ENCODE results near the gene PSPC1.

Gene PSPC1

GRCh38 chr13:19805765-19806164, 23.0 kb upstream of the PSPC1 start:
- Histone ChIP-seq H3K4me3 (replicated peaks; ENCODE audit: insufficient read depth, low read length) (no peak overlapping the region), H3K27ac (replicated peaks) (no peak overlapping the region), H3K27me3 (ENCODE audit: insufficient read depth, poor library complexity, severe bottlenecking) (no peaks in the 10 kb centered on the region)
- TF ChIP-seq SPI1 (IDR thresholded peaks at IDR 0.05; ENCODE audit: borderline replicate concordance, low read depth) = no peak
- no peak for TF ChIP-seq CTCF (IDR thresholded peaks at IDR 0.05; ENCODE audit: insufficient read depth, low read length)
- no peak for TF ChIP-seq GABPA (IDR thresholded peaks at IDR 0.05; ENCODE audit: low read depth)
- TF ChIP-seq, protein P1, sequence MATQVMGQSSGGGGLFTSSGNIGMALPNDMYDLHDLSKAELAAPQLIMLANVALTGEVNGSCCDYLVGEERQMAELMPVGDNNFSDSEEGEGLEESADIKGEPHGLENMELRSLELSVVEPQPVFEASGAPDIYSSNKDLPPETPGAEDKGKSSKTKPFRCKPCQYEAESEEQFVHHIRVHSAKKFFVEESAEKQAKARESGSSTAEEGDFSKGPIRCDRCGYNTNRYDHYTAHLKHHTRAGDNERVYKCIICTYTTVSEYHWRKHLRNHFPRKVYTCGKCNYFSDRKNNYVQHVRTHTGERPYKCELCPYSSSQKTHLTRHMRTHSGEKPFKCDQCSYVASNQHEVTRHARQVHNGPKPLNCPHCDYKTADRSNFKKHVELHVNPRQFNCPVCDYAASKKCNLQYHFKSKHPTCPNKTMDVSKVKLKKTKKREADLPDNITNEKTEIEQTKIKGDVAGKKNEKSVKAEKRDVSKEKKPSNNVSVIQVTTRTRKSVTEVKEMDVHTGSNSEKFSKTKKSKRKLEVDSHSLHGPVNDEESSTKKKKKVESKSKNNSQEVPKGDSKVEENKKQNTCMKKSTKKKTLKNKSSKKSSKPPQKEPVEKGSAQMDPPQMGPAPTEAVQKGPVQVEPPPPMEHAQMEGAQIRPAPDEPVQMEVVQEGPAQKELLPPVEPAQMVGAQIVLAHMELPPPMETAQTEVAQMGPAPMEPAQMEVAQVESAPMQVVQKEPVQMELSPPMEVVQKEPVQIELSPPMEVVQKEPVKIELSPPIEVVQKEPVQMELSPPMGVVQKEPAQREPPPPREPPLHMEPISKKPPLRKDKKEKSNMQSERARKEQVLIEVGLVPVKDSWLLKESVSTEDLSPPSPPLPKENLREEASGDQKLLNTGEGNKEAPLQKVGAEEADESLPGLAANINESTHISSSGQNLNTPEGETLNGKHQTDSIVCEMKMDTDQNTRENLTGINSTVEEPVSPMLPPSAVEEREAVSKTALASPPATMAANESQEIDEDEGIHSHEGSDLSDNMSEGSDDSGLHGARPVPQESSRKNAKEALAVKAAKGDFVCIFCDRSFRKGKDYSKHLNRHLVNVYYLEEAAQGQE (IDR thresholded peaks at IDR 0.05; ENCODE audit: insufficient replicate concordance, low read depth) = no peak
- TF ChIP-seq POLR2AphosphoS5 (IDR thresholded peaks at IDR 0.05; ENCODE audit: low read depth) = no peak
- DNase-seq (ENCODE audit: low read depth in 1 of 2, low spot score in 1 of 2) = no peak

- Histone ChIP-seq H3K27me3 (ENCODE audit: insufficient read depth, poor library complexity, severe bottlenecking) (no peaks in the 10 kb centered on the region), H3K4me3 (replicated peaks; ENCODE audit: insufficient read depth, low read length) (no peak overlapping the region), H3K27ac (replicated peaks) (no peak overlapping the region)
- no peak for TF ChIP-seq GABPA (IDR thresholded peaks at IDR 0.05; ENCODE audit: low read depth)
- no peak for TF ChIP-seq SPI1 (IDR thresholded peaks at IDR 0.05; ENCODE audit: borderline replicate concordance, low read depth)
- TF ChIP-seq, protein P1 (IDR thresholded peaks at IDR 0.05; ENCODE audit: insufficient replicate concordance, low read depth) = no peak
- TF ChIP-seq CTCF (IDR thresholded peaks at IDR 0.05; ENCODE audit: insufficient read depth, low read length) = no peak
- no peak for TF ChIP-seq POLR2AphosphoS5 (IDR thresholded peaks at IDR 0.05; ENCODE audit: low read depth)
- peak in 1 of 2 experiments; percentile 34 for DNase-seq (ENCODE audit: low read depth in 1 of 2, low spot score in 1 of 2)
Measured at GRCh38 chr13:19795956-19796355, 13.2 kb upstream of the PSPC1 start.

DNA sequence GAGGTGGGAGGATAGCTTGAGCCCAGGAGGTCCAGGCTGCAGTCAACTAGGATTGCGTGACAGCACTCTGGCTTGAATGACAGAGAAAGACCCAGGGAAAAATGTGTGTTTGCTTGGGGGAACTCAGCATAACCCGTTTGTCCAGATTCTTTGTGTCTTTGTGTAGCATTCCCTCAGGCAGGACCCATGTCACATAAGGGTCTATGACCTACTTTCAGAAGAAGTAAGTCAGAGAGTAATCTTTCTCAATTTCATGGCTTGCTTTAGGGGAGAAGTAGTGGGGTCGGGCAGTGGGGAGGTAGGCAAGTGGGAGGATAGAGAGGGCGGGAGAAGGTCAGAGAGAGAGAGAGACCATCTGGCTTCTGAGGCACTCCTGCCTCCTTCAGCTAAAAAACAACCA, 11.9 kb upstream of the PSPC1 start:
- H3K27me3 ChIP-seq (ENCODE audit: insufficient read depth, poor library complexity, severe bottlenecking) = no peaks in the 10 kb centered on the region
- DNase-seq (ENCODE audit: low read depth in 1 of 2, low spot score in 1 of 2) = no peak
- peak overlapping the region; percentile 53 for H3K27ac ChIP-seq (replicated peaks)
- TF ChIP-seq POLR2AphosphoS5 (IDR thresholded peaks at IDR 0.05; ENCODE audit: low read depth) (no peak), SPI1 (IDR thresholded peaks at IDR 0.05; ENCODE audit: borderline replicate concordance, low read depth) (no peak), GABPA (IDR thresholded peaks at IDR 0.05; ENCODE audit: low read depth) (no peak), CTCF (IDR thresholded peaks at IDR 0.05; ENCODE audit: insufficient read depth, low read length) (no peak)
- TF ChIP-seq, protein P1 (IDR thresholded peaks at IDR 0.05; ENCODE audit: insufficient replicate concordance, low read depth) = no peak
- no peak overlapping the region for H3K4me3 ChIP-seq (replicated peaks; ENCODE audit: insufficient read depth, low read length)
